Islet of Langerhans (tissue), 1 donor: ENCODE data around the gene UQCRHL.

Experiments used
- FAIRE-seq: peaks from one replicate; lab custom pipeline; 2011; peaks lifted over from hg19 to GRCh38; lab: Jason Lieb, UNC

The UQCRHL gene

GRCh38 chr1:15757575-15758342 lies 49.7 kb downstream of the UQCRHL start:
- FAIRE-seq = no peak
